DOHH2 (cell line): ENCODE measurements around the gene ERFL.
A peak's percentile ranks its signal among the peaks of the same experiment; 100 is the strongest.

Experiments used
- H3F3A ChIP-seq: fragments of 200-600 bp; sonication (generic), shearing (Covaris generic); 2 replicates; pipeline ENCODE4 v1.6.0; 2016; ENCODE audit warnings: antibody characterized with exemption, mild to moderate bottlenecking; ENCODE audit not compliant: control insufficient read depth, insufficient read depth
- H3K27ac ChIP-seq: fragments of 200-600 bp; sonication (generic); 2 replicates; pipeline ENCODE4 v1.5.1; 2014; ENCODE audit warnings: low read depth, mild to moderate bottlenecking, low read length, moderate library complexity
- H3K27me3 ChIP-seq: fragments of 200-600 bp; sonication (generic); 2 replicates; pipeline ENCODE4 v1.6.1; 2014; ENCODE audit warnings: mild to moderate bottlenecking, low read length, mixed read lengths; ENCODE audit not compliant: control insufficient read depth
- H3K36me3 ChIP-seq: fragments of 200-600 bp; sonication (generic); 2 replicates; pipeline ENCODE4 v1.6.1; 2014; ENCODE audit warnings: mild to moderate bottlenecking, low read length, moderate library complexity, mixed read lengths; ENCODE audit not compliant: control insufficient read depth
- H3K4me1 ChIP-seq: fragments of 200-600 bp; sonication (generic); 2 replicates; pipeline ENCODE4 v1.6.1; 2014; ENCODE audit warnings: mild to moderate bottlenecking, low read length, mixed read lengths; ENCODE audit not compliant: control insufficient read depth
- H3K4me2 ChIP-seq: fragments of 200-600 bp; sonication (generic); 2 replicates; pipeline ENCODE4 v1.6.0; 2014; ENCODE audit warnings: mild to moderate bottlenecking, low read length, moderate library complexity
- H3K4me3 ChIP-seq: fragments of 200-600 bp; sonication (generic); 2 replicates; pipeline ENCODE4 v1.5.1; 2014; ENCODE audit warnings: mild to moderate bottlenecking, low read length, mixed read lengths
- H3K79me2 ChIP-seq: fragments of 200-600 bp; sonication (generic); 2 replicates; pipeline ENCODE4 v1.6.1; 2014; ENCODE audit warnings: mild to moderate bottlenecking, low read length, mixed read lengths; ENCODE audit not compliant: control insufficient read depth
- H3K9me2 ChIP-seq: fragments of 200-600 bp; sonication (generic); replicated peaks from 2 replicates; pipeline ENCODE4 v1.6.1; 2014; ENCODE audit warnings: mild to moderate bottlenecking, low read length, mixed read lengths; ENCODE audit not compliant: control insufficient read depth
- H3K9me3 ChIP-seq: fragments of 200-600 bp; sonication (generic); 2 replicates; pipeline ENCODE4 v1.6.1; 2014; ENCODE audit warnings: antibody characterized with exemption, low read length, mixed read lengths; ENCODE audit not compliant: control insufficient read depth, insufficient read depth
- H4K20me1 ChIP-seq: fragments of 200-600 bp; sonication (generic); 2 replicates; pipeline ENCODE4 v1.6.0; 2014; ENCODE audit warnings: low read depth, mild to moderate bottlenecking, antibody characterized with exemption, low read length, moderate library complexity; ENCODE audit not compliant: control insufficient read depth, insufficient read depth
- CTCF ChIP-seq: fragments of 200-600 bp; sonication (generic); IDR thresholded peaks from one replicate; pipeline ENCODE4 v1.5.1; 2014; ENCODE audit warnings: antibody characterized with exemption, mild to moderate bottlenecking, low read depth, low read length; ENCODE audit not compliant: poor library complexity, severe bottlenecking
- EZH2phosphoT487 ChIP-seq: fragments of 200-600 bp; sonication (generic); IDR thresholded peaks from 2 replicates; pipeline ENCODE4 v1.6.1; 2017; ENCODE audit warnings: borderline replicate concordance, mild to moderate bottlenecking, antibody characterized with exemption, low read length, moderate library complexity, mixed read lengths

The ERFL gene

GRCh38 chr19:41951686-41952172 lies 23.5 kb upstream of the ERFL start:
- peak overlapping the region; percentile 54 for H3K27ac ChIP-seq
- H3K27me3 ChIP-seq, result no peaks in the 10 kb centered on the region
- H3K36me3 ChIP-seq, result peaks cover 30% of the 10 kb centered on the region
- H3K9me3 ChIP-seq, result no peaks in the 10 kb centered on the region
- H3K79me2 ChIP-seq, result peaks cover 3% of the 10 kb centered on the region; the same call in 1 of the 2 replicates
- H4K20me1 ChIP-seq, result no peaks in the 10 kb centered on the region
- TF ChIP-seq EZH2phosphoT487, result no peak
- TF ChIP-seq CTCF, result peak; percentile 98
- H3K9me2 ChIP-seq, result no peaks in the 10 kb centered on the region
- H3F3A ChIP-seq, result peaks cover 20% of the 10 kb centered on the region
- peak overlapping the region; percentile 29 for H3K4me3 ChIP-seq
- H3K4me2 ChIP-seq, result peak overlapping the region; percentile 58
- peaks cover 86% of the 10 kb centered on the region for H3K4me1 ChIP-seq

GRCh38 chr19:41947091-41947490 lies 18.8 kb upstream of the ERFL start:
- H3K4me2 ChIP-seq, result peak overlapping the region; percentile 97
- TF ChIP-seq CTCF (no peak), EZH2phosphoT487 (no peak)
- peaks cover 29% of the 10 kb centered on the region for H3F3A ChIP-seq
- H4K20me1 ChIP-seq, result no peaks in the 10 kb centered on the region
- peaks cover 96% of the 10 kb centered on the region for H3K4me1 ChIP-seq
- peak overlapping the region; percentile 100 for H3K27ac ChIP-seq
- H3K27me3 ChIP-seq, result no peaks in the 10 kb centered on the region
- peaks cover 3% of the 10 kb centered on the region; the same call in 1 of the 2 replicates for H3K79me2 ChIP-seq
- peaks cover 18% of the 10 kb centered on the region for H3K36me3 ChIP-seq
- no peaks in the 10 kb centered on the region for H3K9me3 ChIP-seq
- H3K9me2 ChIP-seq, result no peaks in the 10 kb centered on the region
- H3K4me3 ChIP-seq, result peak overlapping the region; percentile 4

GRCh38 chr19:41945135-41945766 lies 17.0 kb upstream of the ERFL start:
- Histone ChIP-seq H3F3A (peaks cover 40% of the 10 kb centered on the region), H3K79me2 (no peaks in the 10 kb centered on the region), H3K4me1 (peaks cover 96% of the 10 kb centered on the region), H3K27ac (peak overlapping the region; percentile 100), H3K36me3 (peaks cover 18% of the 10 kb centered on the region), H3K4me2 (peak overlapping the region; percentile 97), H3K4me3 (peak overlapping the region; percentile 59), H4K20me1 (no peaks in the 10 kb centered on the region), H3K27me3 (no peaks in the 10 kb centered on the region), H3K9me3 (no peaks in the 10 kb centered on the region), H3K9me2 (no peaks in the 10 kb centered on the region)
- TF ChIP-seq CTCF (no peak), EZH2phosphoT487 (no peak)
